Measurements from ENCODE around the gene SYS1.

GRCh38 chr20:45315672-45316071 lies 47.3 kb upstream of the SYS1 start:
- TF ChIP-seq CTCF (IDR thresholded peaks at IDR 0.05), result no peak
- no peak for TF ChIP-seq POLR2A (IDR thresholded peaks at IDR 0.05)

Data from adrenal gland (tissue), 5 donors.